GM21367 (cell line): ENCODE data around the gene CRB1.

Source experiments
- ATAC-seq: cut with Tn5 transposase; IDR thresholded peaks from one replicate; pipeline ENCODE4 v1.9.1; 2021; ENCODE audit not compliant: unreplicated experiment

The CRB1 gene

GRCh38 chr1:197515421-197515820 lies 247.4 kb downstream of the CRB1 start:
- no peak for ATAC-seq

- peak; percentile 40 for ATAC-seq
Observed at GRCh38 chr1:197519741-197520334, 251.8 kb downstream of the CRB1 start.

GRCh38 chr1:197521118-197521739 lies 253.2 kb downstream of the CRB1 start:
- peak; percentile 69 for ATAC-seq

GRCh38 chr1:197526736-197527371 lies 258.8 kb downstream of the CRB1 start:
- no peak for ATAC-seq
